GM18502 (cell line): ENCODE data around the gene SASS6.
A peak's percentile ranks its signal among the peaks of the same experiment; 100 is the strongest.
"Not testable (repeated sequence)": the region's sequence is repeated elsewhere in the genome, so short reads cannot be mapped to it uniquely, and the experiment has no call there.

Experiments
- ATAC-seq: cut with Tn5 transposase; IDR thresholded peaks from one replicate; pipeline ENCODE4 v1.9.1; 2021; ENCODE audit warnings: mild to moderate bottlenecking; ENCODE audit not compliant: unreplicated experiment, poor library complexity

The SASS6 gene

GRCh38 chr1:100051893-100052292, 80.8 kb downstream of the SASS6 start:
- no peak for ATAC-seq

GRCh38 chr1:100051401-100051800, 81.3 kb downstream of the SASS6 start:
- no peak for ATAC-seq

- ATAC-seq = no peak
Measured at GRCh38 chr1:100050139-100050538, 82.6 kb downstream of the SASS6 start.

GRCh38 chr1:100047235-100047708, 85.5 kb downstream of the SASS6 start:
- ATAC-seq = not testable (repeated sequence)

- ATAC-seq = no peak
Measured at GRCh38 chr1:100045206-100045605, 87.5 kb downstream of the SASS6 start.

- no peak for ATAC-seq
Measured at GRCh38 chr1:100039591-100039990, 93.1 kb downstream of the SASS6 start.

GRCh38 chr1:100038660-100039287, 94.0 kb downstream of the SASS6 start:
- ATAC-seq = peak; percentile 47

- peak; percentile 87 for ATAC-seq
Measured at GRCh38 chr1:100037927-100038659, 94.6 kb downstream of the SASS6 start.

GRCh38 chr1:100037656-100037926, 95.1 kb downstream of the SASS6 start:
- ATAC-seq = no peak

- ATAC-seq = no peak
Measured at GRCh38 chr1:100036718-100037655, 95.7 kb downstream of the SASS6 start.

- no peak for ATAC-seq
Measured at GRCh38 chr1:100035214-100035613, 97.5 kb downstream of the SASS6 start.

- ATAC-seq = no peak
Measured at GRCh38 chr1:100034470-100034869, 98.3 kb downstream of the SASS6 start.
